NOMO-1 treated with dmso at 0.1 percent for 144 hours (cell line): ENCODE measurements around the gene ASRGL1.
"Not testable (repeated sequence)": the region's sequence is repeated elsewhere in the genome, so short reads cannot be mapped to it uniquely, and the experiment has no call there.

ENCODE experiments used
- DNase-seq: peaks from one replicate; lab custom pipeline; 2025; ENCODE audit not compliant: unreplicated experiment; lab: John Stamatoyannopoulos, UW

Gene ASRGL1

DNA sequence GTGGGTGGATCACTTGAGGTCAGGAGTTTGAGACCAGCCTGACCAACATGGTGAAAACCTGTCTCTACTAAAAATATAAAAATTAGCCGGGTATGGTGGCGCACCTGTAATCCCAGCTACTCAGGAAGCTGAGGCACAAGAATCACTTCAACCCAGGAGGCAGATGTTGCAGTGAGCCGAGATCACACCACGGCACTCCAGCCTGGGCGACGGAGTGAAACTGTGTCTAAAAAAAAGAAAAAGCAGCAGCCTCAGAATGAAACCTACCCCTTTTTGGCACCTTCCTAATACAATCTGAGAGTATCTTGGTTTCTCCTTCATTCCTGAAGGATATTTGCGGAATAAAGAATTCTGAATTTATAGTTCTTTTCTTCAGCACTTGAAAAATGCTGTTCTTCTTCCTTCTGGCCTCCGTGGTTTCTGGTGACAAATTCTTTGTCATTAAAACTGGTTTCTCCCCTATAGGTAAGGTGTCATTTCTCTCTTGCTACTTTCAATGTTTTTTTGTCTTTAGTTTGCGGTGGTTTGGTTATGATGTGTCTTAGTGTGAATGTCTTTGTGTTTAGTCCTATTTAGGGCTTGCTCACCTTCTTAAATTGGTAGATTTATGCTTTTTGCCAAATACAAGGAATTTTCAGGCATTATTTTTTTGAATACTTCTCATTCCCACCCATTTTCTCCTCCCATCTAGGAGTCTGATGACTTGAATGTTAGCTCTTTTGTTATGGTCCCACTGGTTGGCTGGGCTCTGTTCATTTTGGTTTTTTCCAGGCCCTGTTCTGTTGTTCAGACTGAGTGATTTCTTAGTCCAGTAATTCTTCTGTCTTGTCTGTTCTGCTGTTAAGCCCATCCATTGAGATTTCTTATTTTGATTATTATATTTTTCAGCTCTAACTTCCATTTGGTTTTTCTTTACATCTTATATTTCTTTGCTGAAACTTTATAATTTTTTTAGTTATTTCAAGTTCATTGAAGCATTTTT is 15.4 kb downstream of the ASRGL1 start:
- DNase-seq = no peak

DNA sequence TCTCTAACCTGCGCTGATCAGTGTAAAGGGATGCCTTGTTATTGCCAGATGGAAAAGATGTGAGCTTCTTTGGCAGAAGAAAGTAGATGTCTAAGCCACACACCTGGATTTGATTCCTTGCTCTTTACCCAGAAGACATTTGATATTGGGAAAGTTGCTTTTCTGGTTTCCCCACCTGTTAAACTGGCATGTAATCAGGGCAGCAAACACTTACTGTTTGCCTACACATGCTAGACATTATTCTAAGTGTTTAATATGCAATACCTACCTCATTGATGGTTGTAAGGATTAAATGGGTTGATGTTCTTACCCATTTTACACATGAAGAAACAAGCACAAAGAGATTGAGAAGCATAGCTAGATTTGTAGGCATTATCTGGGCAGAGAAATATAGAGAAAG is 16.6 kb downstream of the ASRGL1 start:
- DNase-seq = no peak

GRCh38 chr11:62358273-62358672 is 21.0 kb downstream of the ASRGL1 start:
- DNase-seq = no peak

DNA sequence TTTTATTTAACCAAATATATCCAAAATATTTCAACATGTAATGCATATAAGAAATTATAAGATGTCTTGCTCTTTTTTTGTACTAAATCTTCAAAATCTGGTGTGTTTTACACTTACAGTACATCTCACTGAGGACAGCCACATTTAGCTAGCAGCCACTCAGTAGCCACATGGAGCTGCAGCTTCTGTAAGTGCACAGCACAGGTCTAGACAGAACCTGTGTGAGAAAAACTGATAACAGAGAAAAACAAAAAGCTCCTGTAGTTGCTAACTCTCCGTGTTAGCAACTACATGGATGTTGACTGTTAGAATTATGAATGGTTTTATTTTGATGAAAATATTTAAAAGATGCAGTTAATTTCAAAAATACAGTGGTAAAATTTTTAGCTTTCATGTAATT is 22.2 kb downstream of the ASRGL1 start:
- no peak for DNase-seq

DNA sequence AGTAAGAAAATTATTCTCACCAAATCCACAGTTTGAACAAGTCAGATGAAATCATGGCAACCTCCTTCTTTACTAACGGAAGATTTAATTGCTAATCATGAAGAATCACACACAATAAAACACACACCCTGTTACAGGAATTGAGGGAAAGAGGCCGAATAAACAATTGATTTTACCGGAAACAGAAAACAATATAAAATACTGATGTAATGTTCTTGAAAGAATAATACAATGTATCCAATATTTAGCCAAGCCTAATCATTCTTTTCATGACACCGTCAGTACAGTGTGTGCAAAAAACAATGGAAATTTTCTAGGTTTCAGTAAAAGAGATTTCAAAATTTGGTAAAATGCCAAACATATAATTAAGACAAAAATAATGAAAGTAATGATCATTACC is 23.4 kb downstream of the ASRGL1 start:
- DNase-seq = no peak

- DNase-seq = not testable (repeated sequence)
Observed at GRCh38 chr11:62368861-62369477, 31.7 kb downstream of the ASRGL1 start.

- DNase-seq = no peak
Observed at GRCh38 chr11:62370743-62371440, 33.6 kb downstream of the ASRGL1 start.

DNA sequence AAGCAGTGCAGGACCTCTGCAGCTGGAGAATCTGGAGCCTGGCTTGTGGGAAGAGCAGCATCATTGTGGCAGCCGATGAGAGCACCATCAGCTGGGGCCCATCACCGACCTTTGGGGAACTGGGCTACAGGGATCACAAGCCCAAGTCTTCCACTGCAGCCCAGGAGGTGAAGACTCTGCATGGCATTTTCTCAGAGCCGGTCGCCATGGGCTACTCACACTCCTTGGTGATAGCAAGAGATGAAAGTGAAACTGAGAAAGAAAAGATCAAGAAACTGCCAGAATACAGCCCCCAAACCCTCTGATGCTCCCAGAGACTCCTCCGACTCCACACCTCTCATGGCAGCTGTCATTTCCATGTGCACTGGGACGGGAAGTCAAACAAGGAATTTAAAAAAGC is 35.6 kb downstream of the ASRGL1 start:
- no peak for DNase-seq

DNA sequence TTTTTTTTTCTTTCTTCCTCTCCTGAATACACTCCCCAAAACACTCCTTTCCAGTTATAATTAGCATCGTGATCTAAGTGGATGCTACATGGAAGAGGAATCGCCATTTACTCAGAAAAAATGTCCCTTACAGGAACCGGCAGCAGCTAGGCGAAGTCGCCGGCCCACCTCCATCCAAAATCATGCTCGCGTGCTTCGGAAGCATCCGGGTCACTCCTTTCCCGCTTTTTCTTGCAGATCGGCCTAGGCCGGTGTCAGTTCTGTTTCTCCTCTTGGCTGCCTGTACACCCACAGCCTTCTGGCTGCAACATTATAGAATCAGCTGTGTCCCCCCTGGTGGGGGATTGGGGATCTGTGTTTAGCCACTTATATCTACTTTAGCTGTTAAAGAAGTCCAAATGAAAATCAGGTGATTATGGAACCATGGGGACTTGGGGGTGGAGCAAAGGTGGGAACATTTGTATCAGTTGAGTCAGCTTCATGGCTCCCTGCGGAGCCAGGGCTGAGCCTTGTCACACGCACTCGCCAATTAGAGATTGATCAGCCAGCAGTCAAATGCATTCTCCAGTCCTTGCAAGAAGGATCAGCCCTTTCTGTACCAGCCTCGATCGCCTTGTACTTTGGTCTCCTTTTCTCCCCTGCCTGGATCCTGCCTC is 36.3 kb downstream of the ASRGL1 start:
- no peak for DNase-seq

GRCh38 chr11:62374801-62375200 is 37.6 kb downstream of the ASRGL1 start:
- no peak for DNase-seq

- not testable (repeated sequence) for DNase-seq
Observed at GRCh38 chr11:62378459-62379063, 41.3 kb downstream of the ASRGL1 start.

GRCh38 chr11:62379586-62379985 is 42.3 kb downstream of the ASRGL1 start:
- DNase-seq = not testable (repeated sequence)

DNA sequence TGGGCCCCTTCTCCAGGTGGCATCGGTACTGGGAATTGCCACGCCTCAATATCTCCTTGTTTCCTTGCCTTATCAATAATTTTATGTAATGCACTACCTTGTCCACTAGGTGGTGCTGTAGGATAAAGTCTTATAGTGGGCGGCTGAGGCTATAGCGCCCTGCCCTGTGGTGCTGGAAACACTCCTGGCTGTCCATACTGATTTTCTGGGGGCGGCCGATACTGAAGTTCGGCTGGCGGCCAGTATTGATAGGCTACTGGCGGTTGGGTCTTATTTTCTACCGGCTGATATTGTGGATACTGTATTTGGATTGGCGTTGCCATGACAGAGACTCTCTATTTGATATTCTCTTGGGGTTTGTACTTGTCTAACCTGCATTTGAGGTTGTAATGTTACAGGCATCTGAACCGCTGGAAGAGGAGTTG is 43.6 kb downstream of the ASRGL1 start:
- DNase-seq = peak; percentile 28

GRCh38 chr11:62383822-62384221 is 46.6 kb downstream of the ASRGL1 start:
- DNase-seq = no peak

- DNase-seq = not testable (repeated sequence)
Observed at GRCh38 chr11:62386083-62386482, 48.8 kb downstream of the ASRGL1 start.

DNA sequence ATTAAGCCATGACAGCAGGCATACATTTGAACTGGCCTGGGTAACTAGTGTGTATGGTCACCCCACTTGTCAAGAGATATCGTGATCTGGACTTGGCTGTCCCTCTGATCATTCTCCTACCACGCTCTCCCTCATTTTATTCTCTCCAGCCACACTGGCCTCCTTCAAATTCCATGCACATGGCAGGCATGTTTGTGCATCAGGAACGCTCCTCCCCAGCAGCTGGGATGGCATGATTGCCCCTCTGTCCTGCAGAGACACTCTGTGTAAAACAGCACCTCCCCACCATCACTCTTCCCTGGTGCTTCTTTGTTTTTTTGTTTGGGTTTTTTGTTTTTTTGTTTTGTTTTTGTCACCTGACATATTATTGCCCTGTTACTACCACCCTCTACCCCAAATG is 50.1 kb downstream of the ASRGL1 start:
- DNase-seq = no peak

DNA sequence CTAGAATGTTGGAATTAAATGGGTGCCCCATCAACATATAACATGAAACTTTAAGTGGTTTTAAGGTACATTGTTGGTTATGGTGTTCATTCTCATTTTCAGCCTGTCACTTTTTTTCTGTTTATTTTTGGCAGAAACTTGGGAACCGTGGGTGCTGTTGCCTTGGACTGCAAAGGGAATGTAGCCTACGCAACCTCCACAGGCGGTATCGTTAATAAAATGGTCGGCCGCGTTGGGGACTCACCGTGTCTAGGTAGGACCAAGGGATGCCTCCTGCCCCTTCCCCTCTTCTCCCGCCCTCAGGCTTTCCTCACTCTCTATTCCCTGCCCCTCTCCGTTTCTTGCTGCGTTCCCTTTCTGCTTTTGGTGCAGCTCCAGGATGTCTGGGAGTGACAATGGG is 51.8 kb downstream of the ASRGL1 start:
- no peak for DNase-seq

- DNase-seq = no peak
Observed at GRCh38 chr11:62390237-62390636, 53.0 kb downstream of the ASRGL1 start.

DNA sequence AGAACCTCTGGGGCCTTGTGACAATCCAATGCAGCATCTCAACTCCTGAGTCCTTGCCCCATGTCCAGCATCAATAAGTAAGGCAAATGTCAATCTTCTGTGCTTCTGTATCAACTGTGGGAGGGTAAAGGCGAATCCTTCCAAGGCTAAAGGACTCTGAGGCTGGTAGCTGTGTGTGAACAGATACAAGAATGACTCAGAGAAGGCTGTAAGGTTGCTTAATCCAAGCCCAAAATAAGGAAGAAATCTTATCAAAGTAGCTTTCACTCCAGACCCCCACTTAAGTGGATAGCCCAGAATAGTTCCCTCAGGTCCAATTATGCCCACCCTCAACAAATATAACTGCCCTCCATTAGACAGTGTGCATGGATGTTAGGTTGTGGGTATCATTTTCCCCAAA is 53.5 kb downstream of the ASRGL1 start:
- DNase-seq = no peak

GRCh38 chr11:62391642-62392425 is 54.6 kb downstream of the ASRGL1 start:
- DNase-seq = no peak
